Activated T-helper 9 cell treated with anti-CD3 and anti-CD28 coated beads, Interleukin-2, amount 50 U/mL, for 16 hours (primary cell): ENCODE measurements around the gene TCF4.

Source experiments
- DNase-seq: peaks from one replicate; pipeline ENCODE4 v3.0.0-alpha.2; 2020; ENCODE audit warnings: low read depth

Gene TCF4

DNA sequence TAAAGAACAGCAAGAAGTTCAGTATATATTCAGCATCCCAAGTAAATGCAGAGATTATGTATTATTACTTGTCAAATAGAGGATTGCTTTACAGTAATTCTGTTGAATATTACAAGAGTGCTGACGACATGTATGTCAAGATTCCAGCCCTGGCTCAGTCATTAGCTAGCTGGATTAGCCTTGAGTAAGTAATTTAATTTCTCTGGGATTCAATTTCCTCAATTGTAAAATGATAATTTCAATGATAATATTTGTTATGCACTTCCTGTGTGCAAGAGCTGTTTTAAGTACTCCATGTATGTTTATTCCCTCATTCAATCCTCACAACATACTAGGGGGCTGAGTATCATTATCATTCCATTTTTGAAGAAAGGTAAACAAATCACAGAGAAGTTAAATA is 44.0 kb downstream of the TCF4 start:
- no peak for DNase-seq

DNA sequence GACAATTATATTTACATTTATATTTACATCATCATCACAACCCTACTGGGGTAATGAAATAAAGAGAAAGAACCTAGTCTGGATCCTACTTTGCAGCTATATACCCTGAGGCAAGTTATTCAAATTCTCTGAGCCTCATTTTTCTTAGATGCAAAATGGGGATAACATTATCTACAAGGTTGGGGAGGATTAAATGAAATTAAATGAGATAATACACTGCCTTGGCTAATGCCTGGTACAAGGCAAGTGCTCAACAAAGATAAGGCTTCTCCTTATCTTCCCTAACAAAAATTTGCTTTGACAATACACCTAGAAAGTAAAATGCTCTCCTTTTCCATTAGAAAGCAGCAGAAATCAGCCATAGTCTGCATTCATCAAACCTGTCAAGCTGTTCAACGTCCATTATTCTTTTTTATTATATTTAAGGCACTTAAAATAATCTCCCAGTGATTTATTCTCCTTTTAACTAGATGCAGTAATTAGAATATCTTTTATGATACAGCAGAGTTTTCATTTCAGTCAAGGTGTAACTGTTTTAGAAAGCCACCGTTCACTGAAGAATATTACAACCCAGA is 44.8 kb downstream of the TCF4 start:
- DNase-seq: no peak

DNA sequence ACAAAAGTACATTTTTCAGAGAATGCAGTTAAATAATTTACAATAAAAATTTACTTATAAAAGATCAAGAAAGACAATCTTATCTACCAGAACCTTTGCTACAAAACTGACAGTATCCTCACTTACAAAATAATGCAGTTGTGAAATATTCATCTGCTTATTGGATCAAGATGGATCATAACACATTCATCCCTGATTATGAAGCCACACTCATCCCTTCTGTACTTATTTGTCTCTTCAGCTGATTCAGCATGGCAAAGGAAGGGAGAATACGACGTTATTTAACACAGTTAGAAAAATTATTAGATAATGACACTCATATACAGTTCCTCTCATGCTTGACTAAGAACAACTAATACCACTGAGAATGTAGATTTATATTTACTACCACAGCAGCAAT is 46.4 kb downstream of the TCF4 start:
- DNase-seq: no peak

DNA sequence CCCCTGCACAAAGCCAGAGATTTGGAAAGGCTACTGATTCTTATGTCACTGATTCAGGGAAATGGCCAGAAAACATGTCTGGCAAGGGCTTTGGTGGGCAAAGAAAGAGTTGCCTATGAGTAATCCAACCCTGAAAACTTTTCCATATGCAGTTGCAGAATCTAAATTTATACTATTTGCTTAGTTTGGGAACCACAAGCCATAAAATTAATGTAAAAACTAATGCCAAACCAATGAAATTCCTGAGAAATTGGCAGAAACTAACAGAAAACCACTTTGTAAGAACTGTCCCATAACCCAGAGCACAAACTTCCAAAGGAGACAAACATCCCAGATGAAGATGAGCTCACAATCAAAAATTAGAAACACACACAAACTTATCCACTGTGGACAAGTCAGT is 48.8 kb downstream of the TCF4 start:
- no peak for DNase-seq

DNA sequence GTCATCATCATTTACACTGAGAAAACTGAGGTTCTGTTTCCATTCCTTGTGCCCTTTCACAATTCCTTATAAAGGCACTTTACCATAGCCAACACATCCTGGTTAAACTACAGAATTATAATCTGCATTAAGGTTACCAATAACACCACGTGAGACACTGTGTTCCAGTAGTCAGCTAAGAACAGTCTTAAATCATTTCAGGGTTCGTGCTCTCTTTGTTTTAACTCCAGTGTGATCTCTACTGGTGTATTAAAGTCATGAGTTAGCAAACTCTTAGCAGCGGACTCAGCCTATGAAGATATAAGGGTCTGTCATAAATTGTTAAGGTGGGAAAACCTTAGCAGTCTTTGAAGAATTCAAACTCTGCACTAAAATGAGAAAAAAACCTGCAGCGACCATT is 53.0 kb downstream of the TCF4 start:
- no peak for DNase-seq

DNA sequence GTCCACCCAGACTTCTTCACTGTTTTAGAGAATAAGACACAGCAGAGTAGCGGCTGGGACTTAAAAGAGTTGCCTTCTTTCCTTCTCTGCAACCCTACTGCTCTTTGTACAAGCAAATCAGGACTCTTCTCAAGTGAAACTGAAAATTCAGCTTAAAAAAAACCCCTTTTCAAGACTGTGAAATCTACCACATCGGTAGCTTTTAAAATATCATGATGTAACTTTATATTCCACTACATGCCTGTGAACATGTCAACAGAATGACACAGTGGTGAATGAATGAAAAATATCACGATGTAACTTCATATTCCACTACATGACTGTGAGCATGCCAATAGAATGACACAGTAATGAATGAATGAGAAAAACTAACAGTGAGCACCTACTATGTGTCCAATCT is 53.4 kb downstream of the TCF4 start:
- no peak for DNase-seq

DNA sequence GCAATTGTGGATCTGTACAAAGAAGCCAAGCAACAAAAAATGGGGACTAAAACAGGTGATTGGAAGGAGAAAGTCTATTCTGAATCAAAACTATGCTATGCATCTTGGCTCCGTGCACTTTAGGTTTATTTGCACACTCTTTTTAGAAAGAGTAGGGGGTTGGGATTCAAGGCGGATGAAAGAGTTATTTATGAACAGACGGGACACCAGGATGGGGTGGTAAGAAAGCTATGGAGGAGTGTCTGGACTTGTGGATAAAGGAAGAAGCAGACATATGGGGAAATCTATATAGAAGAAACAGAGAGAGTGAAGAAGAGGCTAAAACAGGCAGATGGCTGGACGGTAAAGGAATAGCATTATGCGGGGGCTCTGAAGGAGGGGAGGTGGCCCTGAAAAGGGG is 57.8 kb downstream of the TCF4 start:
- DNase-seq: no peak

DNA sequence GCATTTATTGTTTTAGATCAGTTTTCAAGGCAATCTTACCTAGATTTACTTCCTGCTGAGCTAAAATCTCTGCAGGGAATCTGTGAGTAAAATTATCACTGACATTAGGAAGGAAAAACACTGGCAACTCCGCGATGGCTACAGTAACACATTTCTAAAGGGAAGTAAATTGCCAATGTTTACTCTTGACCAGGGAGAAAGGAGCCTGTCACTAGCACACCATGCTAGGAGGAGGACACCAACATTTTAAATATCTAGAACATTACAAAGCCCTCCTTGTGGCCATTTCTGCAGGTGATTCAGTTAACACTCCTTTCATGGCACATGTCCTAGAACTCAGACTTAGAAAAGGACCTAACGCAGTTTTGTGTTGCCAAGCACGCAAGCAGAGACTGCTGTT is 58.4 kb downstream of the TCF4 start:
- DNase-seq: no peak

DNA sequence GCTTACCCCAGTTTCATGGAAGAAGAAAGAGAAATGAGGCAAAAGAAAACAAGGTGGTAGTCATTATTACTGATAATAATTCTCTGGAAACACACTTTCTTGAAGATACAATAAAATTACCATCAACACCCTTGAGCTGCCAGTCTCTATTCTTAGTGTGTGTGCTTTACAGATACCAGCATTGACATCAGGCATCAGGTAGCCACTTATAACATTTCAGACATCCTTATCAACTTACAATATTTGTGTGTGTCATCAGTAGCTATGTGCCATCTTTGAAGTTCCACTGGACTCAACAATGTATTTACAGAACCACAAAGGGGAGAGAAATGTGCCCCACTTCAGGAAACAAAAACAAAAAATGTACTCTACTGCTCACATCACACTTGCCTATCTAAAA is 62.1 kb downstream of the TCF4 start:
- DNase-seq: no peak

DNA sequence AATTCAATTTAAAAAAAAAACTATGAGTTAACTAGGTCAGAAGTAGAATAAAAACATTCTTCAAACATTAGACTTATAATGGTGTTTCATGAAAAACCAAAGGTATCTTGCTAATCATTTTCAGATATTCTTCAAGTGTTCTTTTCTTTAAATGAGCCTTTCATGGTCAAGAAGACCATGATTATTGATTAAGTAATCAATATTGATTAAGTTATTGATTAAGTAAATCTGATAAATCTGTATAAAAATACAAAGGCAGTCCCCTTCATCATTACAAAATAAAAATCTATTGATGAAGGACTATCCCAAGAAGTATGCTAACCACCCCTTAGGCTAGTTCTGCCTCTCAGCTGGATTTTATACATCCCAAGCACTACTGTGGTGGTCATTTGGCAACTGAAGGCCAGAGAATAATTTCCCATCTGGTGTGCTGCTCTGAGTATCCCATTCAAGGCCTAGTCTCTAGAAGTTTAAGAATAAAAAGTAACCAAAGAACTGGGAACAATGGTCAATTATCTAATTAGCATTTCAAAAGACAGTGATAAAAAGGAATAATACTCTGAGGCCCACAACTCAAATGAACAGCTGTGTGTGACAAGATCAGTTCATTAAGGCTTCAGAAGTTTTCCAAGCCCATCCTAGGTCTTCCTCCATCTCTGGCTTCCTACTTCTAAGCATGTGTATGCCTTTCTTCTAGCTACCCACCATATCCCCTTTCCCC is 63.5 kb downstream of the TCF4 start:
- DNase-seq: no peak

DNA sequence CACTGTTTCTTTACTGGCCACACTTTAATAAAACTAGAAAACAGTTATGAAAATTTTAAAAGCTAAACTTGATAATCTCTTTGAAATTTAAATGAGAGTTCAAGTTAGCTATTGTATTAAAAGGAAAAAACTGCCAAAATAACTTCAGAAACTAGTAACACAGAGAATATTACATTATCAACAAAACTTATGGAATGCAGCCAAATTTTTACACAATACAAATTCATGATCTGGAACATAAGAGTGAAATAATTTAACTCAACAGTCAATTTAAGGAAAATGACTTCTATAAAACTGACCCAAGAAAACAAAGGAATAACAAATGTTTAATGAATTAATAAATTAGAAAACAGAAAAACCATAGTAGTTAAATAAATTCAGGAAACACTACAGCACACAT is 65.0 kb downstream of the TCF4 start:
- no peak for DNase-seq

DNA sequence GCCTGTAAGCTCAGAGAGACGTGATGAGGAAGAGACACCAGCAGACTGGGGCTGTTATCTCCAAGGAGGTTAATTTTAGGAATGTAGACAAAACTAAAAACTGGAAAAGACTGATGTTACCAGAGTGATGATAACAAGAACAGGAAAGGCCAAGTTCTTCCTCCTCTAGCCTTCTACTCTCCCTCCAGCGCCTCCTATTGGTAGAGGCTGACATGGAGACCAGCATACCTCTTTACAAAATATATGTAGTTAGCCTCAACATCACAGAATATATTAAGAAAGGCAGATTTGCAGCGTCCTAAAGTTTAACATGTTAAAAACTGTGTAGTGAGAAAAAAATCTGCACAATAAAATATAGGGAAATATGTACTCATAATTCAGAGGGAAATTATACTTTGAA is 66.0 kb downstream of the TCF4 start:
- DNase-seq: no peak

DNA sequence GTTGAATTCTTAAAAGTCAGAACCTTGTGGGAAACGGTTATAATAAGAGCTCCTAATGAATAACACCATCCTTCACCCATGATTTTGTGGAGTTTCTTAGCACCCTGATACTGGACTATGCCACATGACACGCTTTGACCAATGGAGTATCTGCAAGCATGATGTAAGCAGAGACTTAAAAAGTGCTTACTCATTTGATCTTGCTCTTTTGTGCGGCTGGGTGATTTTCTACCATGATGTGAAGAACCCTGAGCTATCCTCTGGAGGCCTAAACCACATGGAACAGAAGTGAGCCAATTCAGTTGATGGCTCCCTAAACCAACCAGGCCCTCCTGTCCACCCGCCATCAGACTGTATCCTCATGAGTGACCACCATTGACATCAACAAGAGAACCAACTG is 70.9 kb downstream of the TCF4 start:
- no peak for DNase-seq

DNA sequence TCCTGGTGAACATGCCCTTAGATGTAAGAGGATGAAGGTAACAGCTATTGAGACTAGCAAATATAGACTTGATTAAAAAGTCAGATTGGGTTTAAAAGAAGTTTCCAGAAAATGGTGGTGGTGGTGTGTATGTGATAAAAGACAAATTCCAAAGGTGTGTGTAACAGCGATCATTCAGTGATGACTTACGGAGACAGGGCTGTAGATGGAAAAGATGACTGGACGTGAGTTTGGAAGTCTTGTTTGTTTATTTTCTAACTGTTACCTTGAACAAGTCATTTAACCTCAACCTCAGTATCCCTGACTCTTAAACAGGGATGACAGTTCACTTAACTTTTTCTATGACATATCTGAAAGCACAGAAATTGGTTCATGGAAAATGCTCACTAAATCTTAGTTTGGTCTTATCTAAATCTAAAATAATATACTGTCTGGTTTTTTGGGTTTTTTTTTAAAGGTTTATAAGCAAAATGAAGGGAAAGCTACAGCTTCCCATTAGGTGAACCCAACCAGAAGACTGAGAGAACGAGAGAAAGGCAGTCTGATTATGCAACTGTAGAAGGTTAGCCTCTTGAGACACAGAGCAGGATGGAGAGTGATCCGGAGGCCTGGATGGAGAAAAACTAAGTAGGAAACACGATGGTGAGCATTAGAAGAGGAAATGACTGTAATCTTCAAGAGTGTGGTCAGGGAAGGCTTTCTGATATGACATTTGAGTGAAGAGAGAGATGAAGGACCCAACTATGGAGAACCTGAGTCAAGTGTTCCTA is 71.9 kb downstream of the TCF4 start:
- no peak for DNase-seq

DNA sequence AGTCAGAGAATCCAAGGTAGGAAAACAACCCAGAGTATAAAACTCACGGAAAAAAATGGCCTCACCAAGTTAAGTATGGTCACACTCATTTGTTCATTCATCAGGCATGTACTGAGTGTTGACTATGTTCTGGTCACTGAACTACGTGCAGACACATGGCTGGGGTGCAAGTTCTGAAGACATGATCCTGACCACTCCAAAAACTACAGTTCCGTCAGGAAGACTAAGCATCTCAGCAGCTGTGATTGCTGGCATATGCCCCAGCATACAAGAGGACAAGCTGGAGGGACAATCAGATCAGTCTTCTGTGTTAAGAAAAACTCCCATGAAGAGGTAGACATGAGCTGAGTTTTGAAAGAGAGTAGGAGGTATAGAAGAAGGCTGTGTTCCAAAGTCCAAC is 72.8 kb downstream of the TCF4 start:
- DNase-seq: no peak

DNA sequence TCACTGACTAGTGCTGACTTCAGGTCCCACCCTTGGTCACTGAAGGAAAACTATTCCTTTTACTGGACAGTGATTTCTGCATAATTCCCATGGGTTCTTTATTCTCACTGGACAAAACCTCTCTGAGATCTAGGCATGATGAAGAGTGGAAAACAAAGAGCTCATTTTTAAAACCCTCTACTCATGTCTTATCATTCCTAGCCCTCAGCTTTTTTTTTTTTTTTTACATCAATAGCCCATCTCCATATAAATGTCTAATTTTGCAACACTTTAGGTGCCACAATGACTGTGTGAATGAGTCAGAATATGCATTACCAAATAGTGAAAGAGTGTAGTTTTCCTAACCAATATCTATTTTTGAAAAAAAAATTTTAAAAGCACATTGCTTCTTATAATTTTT is 74.8 kb downstream of the TCF4 start:
- DNase-seq: no peak

DNA sequence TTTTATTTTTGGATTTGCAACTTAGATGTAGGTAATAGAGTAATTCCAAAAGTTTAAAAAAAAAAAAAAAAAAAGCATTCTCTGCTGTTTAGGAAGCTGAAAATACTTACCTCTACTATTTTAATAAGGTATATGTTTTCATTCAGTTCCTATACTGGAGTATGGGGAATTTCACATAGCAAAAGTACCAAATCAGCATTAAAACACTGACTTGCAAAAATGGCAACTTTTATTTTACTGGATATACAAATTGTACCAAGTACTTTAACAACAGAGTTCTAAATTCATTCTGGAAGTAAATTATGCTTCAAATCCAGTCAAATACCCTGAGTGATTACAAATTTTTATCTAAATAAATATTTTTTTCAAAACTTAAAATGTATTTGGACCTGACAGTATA is 76.7 kb downstream of the TCF4 start:
- no peak for DNase-seq

DNA sequence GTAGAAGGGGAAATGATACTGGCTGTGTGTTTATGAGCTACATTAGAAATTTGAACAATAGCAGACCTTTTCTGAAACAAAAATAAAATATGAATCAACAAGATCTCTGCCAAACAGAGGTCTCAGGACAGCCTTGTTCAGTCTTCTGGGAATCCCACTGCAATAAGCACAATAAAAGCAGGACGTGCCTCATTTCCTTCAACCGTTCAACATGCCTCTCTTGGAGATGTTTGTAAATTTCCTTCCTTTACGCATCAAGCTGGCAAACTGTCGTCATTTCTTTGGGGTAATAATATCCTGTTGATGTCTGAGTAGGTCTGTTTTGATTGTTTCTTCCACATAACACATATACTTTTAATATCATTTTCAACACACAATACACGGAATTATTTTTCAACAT is 77.2 kb downstream of the TCF4 start:
- DNase-seq: no peak

DNA sequence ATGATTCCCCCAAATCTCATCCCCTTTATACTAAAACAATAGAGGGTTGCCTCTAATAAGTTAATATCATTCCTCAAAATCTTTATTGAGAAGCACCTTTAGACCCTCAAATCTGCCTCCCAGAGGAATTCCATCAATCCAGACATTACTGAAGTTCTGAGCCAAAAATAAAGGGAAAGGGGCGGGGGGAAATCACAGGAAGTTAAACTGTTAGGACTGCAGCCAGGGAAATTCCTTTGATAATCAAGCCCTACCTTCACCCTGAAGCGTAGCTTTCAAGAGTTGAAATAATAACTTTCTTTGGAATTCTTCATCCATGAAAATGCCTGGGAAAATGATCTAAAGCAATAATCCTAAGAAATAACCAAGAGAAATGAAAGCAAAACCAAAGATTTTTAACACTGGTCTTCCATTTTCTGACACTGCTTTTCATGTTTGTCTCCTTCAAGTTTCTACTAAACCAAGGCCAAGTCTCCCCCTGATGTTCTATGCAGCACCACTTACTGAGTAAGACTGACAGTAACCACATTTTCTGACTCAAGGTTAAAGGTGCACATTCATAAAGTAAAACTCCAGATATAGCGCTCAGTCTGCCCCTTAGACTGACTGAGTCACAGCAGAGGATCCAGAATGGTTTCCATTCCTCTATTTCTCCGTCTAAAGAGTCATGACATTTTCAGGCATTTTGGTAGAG is 78.2 kb downstream of the TCF4 start:
- no peak for DNase-seq

DNA sequence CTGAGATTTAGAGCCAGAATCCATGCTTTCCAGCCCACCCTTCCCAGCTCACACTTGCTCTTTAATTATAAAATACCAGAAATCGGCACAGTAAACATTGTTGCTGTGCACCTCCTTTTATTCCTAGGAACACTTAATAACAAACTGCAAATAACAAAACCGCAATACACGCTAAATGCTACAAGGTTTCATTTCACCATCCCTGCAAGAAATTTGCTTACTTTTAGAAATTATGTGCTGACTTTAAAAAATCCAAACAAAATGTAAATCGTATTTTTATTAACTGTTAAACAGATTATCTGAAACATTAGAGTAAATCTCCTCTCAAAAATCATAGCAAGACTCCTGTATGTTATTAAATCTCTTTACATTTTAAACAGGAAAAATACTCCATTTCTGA is 79.3 kb downstream of the TCF4 start:
- no peak for DNase-seq

DNA sequence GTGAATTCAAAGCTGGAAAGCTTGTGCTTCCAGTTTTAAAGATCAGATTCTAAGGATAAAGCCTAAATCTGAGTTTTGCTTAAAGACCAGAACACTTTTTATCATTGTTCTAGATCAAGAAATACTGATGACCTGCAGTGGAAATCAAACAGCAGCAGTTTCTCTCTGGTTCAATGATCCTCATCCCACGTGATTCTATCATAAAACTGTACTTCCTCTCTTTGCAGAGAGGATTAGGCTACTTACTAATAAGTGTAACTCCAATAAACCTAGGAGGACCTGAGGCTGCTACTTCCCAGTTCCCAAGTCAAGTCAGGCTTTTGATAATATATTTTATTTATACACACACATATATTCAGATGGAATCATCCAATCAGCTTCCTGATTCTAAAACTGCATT is 81.9 kb downstream of the TCF4 start:
- no peak for DNase-seq

DNA sequence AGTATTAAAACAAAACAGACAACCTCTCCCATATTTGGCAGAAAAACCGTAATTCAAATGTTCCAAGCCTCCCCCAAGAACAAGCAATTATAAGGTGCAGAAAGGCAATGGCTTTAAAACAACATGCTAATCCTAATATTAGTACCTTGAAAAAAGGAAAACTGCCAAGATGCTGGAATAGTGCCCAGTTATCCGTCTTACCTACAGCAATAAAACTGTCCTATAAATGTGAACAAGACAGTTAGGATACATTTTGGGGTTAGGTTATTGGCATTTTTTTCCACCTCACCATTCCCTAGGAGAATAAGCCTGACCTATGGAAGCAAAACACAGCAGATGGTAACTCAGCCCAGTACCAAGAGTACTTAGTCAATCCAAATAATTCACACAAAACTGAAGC is 83.2 kb downstream of the TCF4 start:
- no peak for DNase-seq
